NCI-H1417 (cell line): ENCODE results near the gene MDN1.

ENCODE experiments used
- DNase-seq, 3 experiments: peaks; one replicate each; lab custom pipeline; 2025; lab: John Stamatoyannopoulos, UW

MDN1 gene

GRCh38 chr6:89596484-89596883 lies 223.1 kb downstream of the MDN1 start:
- DNase-seq: no peak

DNA sequence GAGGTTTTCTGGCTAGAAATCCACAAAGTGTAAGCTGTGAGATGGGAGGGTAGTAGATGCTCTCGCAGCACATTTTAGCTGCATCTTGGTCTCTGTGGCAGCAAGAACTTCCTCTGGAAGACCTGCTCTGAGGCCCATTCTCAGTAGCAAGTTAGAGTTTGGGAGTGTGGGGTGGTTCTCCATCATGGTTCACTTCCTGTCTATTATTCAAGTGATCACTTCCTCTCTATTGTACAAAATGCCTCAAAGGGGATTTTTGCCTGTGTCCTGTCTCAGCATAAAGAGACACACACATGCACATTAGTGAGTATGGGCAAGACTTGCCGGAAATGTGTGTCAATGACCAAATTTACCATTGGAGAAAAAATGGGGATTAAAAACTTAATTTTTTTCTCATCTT lies 223.5 kb downstream of the MDN1 start:
- DNase-seq: no peak
